Measurements from ENCODE around the gene KLF4.
"Not testable (repeated sequence)": the region's sequence is repeated elsewhere in the genome, so short reads cannot be mapped to it uniquely, and the experiment has no call there.

The KLF4 gene

GRCh38 chr9:107489687-107490605 is at the start of gene KLF4:
Gene KLF4, minus strand, starts transcription at chr9:107489769. Its CDS starts 597 bp downstream, at chr9:107489172.
- in situ Hi-C loops (cut with MboI; ENCODE audit: low sequenced_read_pairs), result loop anchor here (25.0 kb wide), 1 partner anchor 772 kb away; no protein-coding TSS in a partner anchor

GRCh38 chr9:107536462-107536861 is 46.9 kb upstream of the KLF4 start:
- in situ Hi-C loops (cut with MboI; ENCODE audit: low sequenced_read_pairs), result no loop called here

GRCh38 chr9:107534510-107535078 is 45.0 kb upstream of the KLF4 start:
- in situ Hi-C loops (cut with MboI; ENCODE audit: low sequenced_read_pairs), result no loop called here

GRCh38 chr9:107530679-107531078 is 41.1 kb upstream of the KLF4 start:
- in situ Hi-C loops (cut with MboI; ENCODE audit: low sequenced_read_pairs), result no loop called here

GRCh38 chr9:107528686-107529085 is 39.1 kb upstream of the KLF4 start:
- in situ Hi-C loops (cut with MboI; ENCODE audit: low sequenced_read_pairs), result no loop called here

DNA sequence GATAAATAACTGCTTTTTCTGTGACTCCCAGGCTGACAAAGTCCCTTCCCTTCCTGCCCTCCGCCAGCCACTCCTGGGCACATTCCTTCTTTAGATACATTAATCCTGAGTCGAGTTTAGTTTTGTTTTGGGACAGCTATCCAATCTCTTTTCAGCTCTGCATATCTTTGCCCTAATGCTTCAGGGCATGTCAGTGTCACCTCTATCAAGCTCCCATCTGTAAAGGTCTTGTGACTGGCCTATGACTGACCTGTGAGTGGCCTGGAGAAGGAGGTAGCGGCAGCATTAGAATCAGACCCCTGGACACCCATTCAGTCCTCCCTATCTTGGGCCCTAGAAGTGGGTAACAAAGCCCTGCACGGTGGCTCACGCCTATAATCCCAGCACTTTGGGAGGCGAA is 34.0 kb upstream of the KLF4 start:
- in situ Hi-C loops (cut with MboI; ENCODE audit: low sequenced_read_pairs), result no loop called here

GRCh38 chr9:107520186-107520585 is 30.6 kb upstream of the KLF4 start:
- in situ Hi-C loops (cut with MboI; ENCODE audit: low sequenced_read_pairs), result no loop called here

DNA sequence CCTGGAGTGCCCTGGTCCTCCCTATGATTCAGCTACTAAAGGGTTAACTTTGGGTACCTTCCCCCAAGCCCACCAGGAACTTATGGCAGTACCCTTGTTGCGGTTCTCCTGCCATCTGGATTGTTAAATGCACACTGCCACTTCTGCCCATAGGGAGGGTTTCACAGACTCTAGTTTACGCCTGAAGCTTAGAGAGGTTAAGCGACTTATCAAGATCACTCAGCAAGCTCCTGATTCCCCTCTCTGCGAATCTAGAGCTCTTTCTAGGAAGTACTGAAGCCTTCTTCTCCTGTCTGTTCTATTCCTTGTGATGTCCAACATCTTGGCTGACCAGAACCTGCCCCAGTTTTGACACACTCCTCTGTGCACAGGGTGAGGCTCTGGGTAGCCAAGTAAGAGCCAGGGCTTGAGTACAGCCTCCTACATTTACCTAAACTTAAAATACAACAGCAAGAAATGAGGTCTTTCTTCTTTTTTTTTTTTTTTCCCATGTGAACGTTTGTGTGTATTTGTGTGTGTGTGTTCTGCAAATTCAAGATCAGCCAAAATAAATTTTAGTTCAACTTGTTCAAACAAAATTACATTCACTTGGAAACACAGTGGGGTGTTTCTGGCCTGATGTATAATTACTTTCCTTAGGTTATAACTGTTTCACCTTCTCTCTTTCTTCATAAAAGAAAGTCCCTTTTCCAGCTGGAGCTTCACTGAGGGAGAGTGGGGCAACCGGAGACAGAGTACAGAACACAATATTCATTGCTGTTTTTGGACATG is 28.7 kb upstream of the KLF4 start:
- in situ Hi-C loops (cut with MboI; ENCODE audit: low sequenced_read_pairs), result no loop called here

GRCh38 chr9:107513464-107514100 is 24.0 kb upstream of the KLF4 start:
- in situ Hi-C loops (cut with MboI; ENCODE audit: low sequenced_read_pairs), result no loop called here

GRCh38 chr9:107504585-107505455 is 15.3 kb upstream of the KLF4 start:
- in situ Hi-C loops (cut with MboI; ENCODE audit: low sequenced_read_pairs), result no loop called here

GRCh38 chr9:107502464-107502863 is 12.9 kb upstream of the KLF4 start:
- in situ Hi-C loops (cut with MboI; ENCODE audit: low sequenced_read_pairs), result no loop called here

GRCh38 chr9:107500421-107501200 is 11.0 kb upstream of the KLF4 start:
- in situ Hi-C loops (cut with MboI; ENCODE audit: low sequenced_read_pairs), result not testable (repeated sequence)

DNA sequence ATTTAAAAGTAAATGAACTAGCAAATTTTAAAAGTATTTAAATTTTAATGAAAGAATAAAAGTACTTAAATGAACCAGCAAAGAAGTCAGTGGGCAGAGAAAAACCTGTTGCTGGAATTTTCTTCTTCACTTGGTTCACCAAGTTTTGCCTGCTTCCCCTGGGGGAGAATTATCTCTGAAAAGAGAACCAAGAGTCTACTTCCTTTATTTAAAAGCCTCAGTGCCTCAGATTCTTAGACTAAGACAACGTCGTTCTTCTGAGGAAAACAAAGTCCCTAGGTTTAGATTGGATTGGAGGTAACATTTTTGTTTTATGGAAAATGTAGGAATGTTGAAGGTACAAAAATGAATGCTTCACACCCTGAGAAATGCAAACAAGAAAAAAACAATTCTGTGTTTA is 7.4 kb upstream of the KLF4 start:
- in situ Hi-C loops (cut with MboI; ENCODE audit: low sequenced_read_pairs), result loop anchor here (25.0 kb wide), 1 partner anchor 765 kb away; no protein-coding TSS in a partner anchor

GRCh38 chr9:107492381-107492970 is 2.9 kb upstream of the KLF4 start:
- in situ Hi-C loops (cut with MboI; ENCODE audit: low sequenced_read_pairs), result loop anchor here (25.0 kb wide), 1 partner anchor 770 kb away; no protein-coding TSS in a partner anchor

GRCh38 chr9:107491081-107492053 is 1.8 kb upstream of the KLF4 start:
- in situ Hi-C loops (cut with MboI; ENCODE audit: low sequenced_read_pairs), result loop anchor here (25.0 kb wide), 1 partner anchor 771 kb away; no protein-coding TSS in a partner anchor

GRCh38 chr9:107490606-107490970 is 1.0 kb upstream of the KLF4 start:
- in situ Hi-C loops (cut with MboI; ENCODE audit: low sequenced_read_pairs), result loop anchor here (25.0 kb wide), 1 partner anchor 772 kb away; no protein-coding TSS in a partner anchor

GRCh38 chr9:107489144-107489673 is 360 bp downstream of the KLF4 start:
- in situ Hi-C loops (cut with MboI; ENCODE audit: low sequenced_read_pairs), result loop anchor here (25.0 kb wide), 1 partner anchor 773 kb away; no protein-coding TSS in a partner anchor
